ENCODE measurements around the gene AQP1.

The AQP1 gene

DNA sequence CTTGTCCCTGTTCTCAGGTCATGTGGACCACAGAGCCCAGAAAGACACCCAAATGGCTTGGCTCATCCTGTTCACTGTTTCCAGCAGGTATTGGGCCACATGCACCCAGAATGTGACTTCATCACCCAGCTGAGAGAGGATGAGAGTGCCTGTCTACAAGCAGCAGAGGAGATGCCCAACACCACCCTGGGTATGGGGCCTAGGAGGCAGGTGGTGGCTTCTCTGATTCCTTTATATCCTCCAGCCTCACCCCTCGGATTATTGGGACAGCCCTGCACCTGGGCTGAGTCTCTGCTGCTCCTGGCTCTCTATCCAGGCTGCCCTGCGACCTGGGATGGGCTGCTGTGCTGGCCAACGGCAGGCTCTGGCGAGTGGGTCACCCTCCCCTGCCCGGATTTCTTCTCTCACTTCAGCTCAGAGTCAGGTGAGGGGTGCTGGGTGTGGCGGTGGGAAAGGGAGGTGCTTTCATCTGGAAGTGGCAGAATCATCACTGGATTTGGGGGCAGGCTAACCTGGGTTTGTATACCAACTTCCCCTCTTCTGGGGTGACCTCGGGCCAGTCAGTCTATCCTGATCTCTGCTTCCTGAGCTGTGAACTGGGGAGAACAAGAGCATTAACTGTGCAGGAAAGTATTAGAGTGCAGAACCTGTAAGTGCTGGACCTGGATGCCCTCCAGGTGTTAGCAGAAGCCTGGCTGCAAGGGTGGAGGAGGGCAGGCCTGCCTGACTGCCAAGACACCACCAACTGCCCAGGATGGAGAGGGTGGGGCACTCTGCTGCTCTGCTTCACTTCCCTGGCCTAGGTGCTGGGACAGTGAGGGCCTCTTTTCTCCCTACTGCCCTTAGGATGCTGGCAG, 57.3 kb downstream of the AQP1 start:
- Histone ChIP-seq H3K4me1 (ENCODE audit: insufficient read depth, low read length) (no peaks in the 10 kb centered on the region), H3K79me2 (ENCODE audit: insufficient read depth, low read length) (no peaks in the 10 kb centered on the region), H2AFZ (ENCODE audit: low read depth, low read length) (no peak overlapping the region), H3K36me3 (ENCODE audit: insufficient read depth, low read length) (no peaks in the 10 kb centered on the region), H3K9me3 (ENCODE audit: insufficient read depth, low read length, severe bottlenecking) (no peaks in the 10 kb centered on the region), H3K27me3 (ENCODE audit: insufficient read depth, low read length, poor library complexity) (peaks cover 13% of the 10 kb centered on the region), H3K4me3 (ENCODE audit: low read depth in 1 of 2, low read length in 2 of 2) (no peak overlapping the region), H3K27ac (ENCODE audit: low read length) (no peak overlapping the region), H4K20me1 (ENCODE audit: insufficient read depth, low read length) (no peaks in the 10 kb centered on the region), H3K9ac (ENCODE audit: low read depth, low read length) (no peak overlapping the region), H3K4me2 (ENCODE audit: insufficient read depth, low read length) (no peak overlapping the region)
- ATAC-seq (ENCODE audit: insufficient read depth, low read depth) (no peak), DNase-seq (no peak)
- TF ChIP-seq EZH2 (IDR thresholded peaks at IDR 0.05; ENCODE audit: borderline replicate concordance, low read depth, low read length, severe bottlenecking): no peak
- TF ChIP-seq, protein P1, sequence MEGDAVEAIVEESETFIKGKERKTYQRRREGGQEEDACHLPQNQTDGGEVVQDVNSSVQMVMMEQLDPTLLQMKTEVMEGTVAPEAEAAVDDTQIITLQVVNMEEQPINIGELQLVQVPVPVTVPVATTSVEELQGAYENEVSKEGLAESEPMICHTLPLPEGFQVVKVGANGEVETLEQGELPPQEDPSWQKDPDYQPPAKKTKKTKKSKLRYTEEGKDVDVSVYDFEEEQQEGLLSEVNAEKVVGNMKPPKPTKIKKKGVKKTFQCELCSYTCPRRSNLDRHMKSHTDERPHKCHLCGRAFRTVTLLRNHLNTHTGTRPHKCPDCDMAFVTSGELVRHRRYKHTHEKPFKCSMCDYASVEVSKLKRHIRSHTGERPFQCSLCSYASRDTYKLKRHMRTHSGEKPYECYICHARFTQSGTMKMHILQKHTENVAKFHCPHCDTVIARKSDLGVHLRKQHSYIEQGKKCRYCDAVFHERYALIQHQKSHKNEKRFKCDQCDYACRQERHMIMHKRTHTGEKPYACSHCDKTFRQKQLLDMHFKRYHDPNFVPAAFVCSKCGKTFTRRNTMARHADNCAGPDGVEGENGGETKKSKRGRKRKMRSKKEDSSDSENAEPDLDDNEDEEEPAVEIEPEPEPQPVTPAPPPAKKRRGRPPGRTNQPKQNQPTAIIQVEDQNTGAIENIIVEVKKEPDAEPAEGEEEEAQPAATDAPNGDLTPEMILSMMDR (IDR thresholded peaks at IDR 0.05; ENCODE audit: borderline replicate concordance, extremely low read depth, low read length, poor library complexity, severe bottlenecking): no peak

DNA sequence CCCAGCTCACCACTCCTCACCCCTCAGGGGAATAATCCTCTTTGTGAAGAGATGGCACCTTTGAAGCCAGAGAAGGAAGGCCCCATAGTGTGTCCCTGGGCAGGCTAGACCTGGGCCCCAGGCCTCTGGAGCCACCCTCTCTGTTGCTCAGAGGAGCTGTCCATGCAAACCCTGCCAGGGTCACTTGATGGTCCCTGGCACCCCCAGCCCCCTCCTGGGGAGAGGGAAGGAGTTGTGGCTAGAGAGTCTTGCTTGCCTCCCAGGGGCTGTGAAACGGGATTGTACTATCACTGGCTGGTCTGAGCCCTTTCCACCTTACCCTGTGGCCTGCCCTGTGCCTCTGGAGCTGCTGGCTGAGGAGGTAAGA, 57.9 kb downstream of the AQP1 start:
- H3K4me3 ChIP-seq (ENCODE audit: low read depth in 1 of 2, low read length in 2 of 2): no peak overlapping the region
- TF ChIP-seq, protein P1 (IDR thresholded peaks at IDR 0.05; ENCODE audit: borderline replicate concordance, extremely low read depth, low read length, poor library complexity, severe bottlenecking): no peak
- TF ChIP-seq EZH2 (IDR thresholded peaks at IDR 0.05; ENCODE audit: borderline replicate concordance, low read depth, low read length, severe bottlenecking): no peak
- H3K36me3 ChIP-seq (ENCODE audit: insufficient read depth, low read length): no peaks in the 10 kb centered on the region
- no peak for ATAC-seq (ENCODE audit: insufficient read depth, low read depth)
- H3K27me3 ChIP-seq (ENCODE audit: insufficient read depth, low read length, poor library complexity): peaks cover 13% of the 10 kb centered on the region
- no peak for DNase-seq
- no peaks in the 10 kb centered on the region for H3K79me2 ChIP-seq (ENCODE audit: insufficient read depth, low read length)
- no peak overlapping the region for H3K27ac ChIP-seq (ENCODE audit: low read length)
- H3K4me2 ChIP-seq (ENCODE audit: insufficient read depth, low read length): no peak overlapping the region
- H2AFZ ChIP-seq (ENCODE audit: low read depth, low read length): no peak overlapping the region
- H3K9me3 ChIP-seq (ENCODE audit: insufficient read depth, low read length, severe bottlenecking): no peaks in the 10 kb centered on the region
- H4K20me1 ChIP-seq (ENCODE audit: insufficient read depth, low read length): no peaks in the 10 kb centered on the region
- H3K4me1 ChIP-seq (ENCODE audit: insufficient read depth, low read length): no peaks in the 10 kb centered on the region
- no peak overlapping the region for H3K9ac ChIP-seq (ENCODE audit: low read depth, low read length)

DNA sequence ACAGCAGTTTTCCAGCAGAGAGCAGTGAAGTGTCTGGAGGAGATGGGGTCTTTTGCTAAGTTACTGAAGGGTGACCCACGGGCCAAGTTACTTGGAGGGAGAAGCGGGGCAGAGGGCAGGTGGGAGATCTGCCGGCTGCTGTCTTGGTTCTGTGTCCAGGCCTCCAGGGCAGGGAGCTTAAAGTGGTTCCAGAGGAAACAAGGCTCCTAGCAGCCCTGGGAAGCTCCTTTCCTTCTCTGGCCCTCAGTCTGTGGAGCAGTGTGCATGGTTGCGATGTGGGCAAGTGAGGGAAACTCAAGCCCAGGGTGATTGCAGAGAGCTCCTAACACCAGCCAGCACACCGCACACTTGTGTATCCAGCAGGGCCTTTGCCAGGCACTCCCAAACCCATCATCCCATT, 58.4 kb downstream of the AQP1 start:
- Histone ChIP-seq H3K36me3 (ENCODE audit: insufficient read depth, low read length) (no peaks in the 10 kb centered on the region), H4K20me1 (ENCODE audit: insufficient read depth, low read length) (no peaks in the 10 kb centered on the region), H2AFZ (ENCODE audit: low read depth, low read length) (no peak overlapping the region), H3K4me2 (ENCODE audit: insufficient read depth, low read length) (no peak overlapping the region), H3K27me3 (ENCODE audit: insufficient read depth, low read length, poor library complexity) (peaks cover 13% of the 10 kb centered on the region), H3K79me2 (ENCODE audit: insufficient read depth, low read length) (no peaks in the 10 kb centered on the region), H3K9me3 (ENCODE audit: insufficient read depth, low read length, severe bottlenecking) (no peaks in the 10 kb centered on the region), H3K27ac (ENCODE audit: low read length) (no peak overlapping the region), H3K4me1 (ENCODE audit: insufficient read depth, low read length) (no peaks in the 10 kb centered on the region), H3K4me3 (ENCODE audit: low read depth in 1 of 2, low read length in 2 of 2) (no peak overlapping the region), H3K9ac (ENCODE audit: low read depth, low read length) (no peak overlapping the region)
- DNase-seq: no peak
- no peak for ATAC-seq (ENCODE audit: insufficient read depth, low read depth)
- TF ChIP-seq, protein P1 (IDR thresholded peaks at IDR 0.05; ENCODE audit: borderline replicate concordance, extremely low read depth, low read length, poor library complexity, severe bottlenecking): no peak
- no peak for TF ChIP-seq EZH2 (IDR thresholded peaks at IDR 0.05; ENCODE audit: borderline replicate concordance, low read depth, low read length, severe bottlenecking)

All from DND-41 (cell line).